Measurements from ENCODE around the gene RNF150. TPM values are rescaled to one million over a fixed set of nuclear protein-coding genes. Genes with fewer than 3 reads are reported as not detected.
"Not testable (repeated sequence)": the region's sequence is repeated elsewhere in the genome, so short reads cannot be mapped to it uniquely, and the experiment has no call there.

The RNF150 gene
- 1.1 and 1.4 TPM in 2 replicates for total RNA-seq (2014; rRNA removed; shearing (Covaris generic))

DNA sequence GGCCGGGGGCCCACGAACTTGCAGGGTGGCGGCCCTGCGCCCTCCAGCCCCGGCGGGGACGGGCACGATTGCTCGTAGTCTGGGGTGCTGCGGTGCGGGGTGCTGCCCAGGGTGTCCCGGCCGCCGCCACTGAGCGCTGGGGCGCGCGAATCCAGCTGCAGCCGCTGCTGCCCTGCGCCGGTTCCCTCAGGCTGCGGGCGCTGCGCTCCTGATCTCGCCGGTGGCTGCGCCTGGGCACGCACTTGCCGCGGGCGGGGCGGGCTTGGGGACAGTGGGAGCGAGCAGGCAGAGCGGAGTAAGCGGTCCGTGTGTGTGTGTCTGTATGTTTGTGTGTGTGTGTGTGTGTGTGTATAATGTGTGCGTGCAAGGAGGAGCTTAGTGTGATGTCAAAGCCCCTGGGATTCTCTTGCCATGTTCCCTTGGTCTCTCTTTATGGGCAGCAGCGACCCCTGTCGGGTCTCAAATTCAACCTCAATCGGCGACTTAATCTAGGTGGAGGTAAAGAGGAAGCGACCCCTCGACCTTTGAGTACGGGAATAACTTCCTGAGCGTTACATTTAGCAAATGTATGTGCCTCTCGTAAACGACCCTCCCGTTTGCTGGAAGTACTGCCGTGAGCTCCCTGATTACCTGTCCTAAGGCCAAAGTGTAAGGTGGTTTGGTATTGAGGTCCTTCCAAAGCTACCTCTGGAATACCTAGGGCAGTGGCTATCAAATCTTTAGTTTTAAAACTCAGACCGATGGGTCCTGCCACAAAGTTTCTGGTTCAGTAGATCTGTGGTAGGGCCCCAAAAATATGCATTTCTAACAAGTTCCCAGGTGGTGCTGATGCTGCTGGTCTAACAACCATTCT is at the start of gene RNF150:
Gene RNF150, minus strand, starts transcription at position 324 of the 853 bp plus-strand sequence.
- peak within 1 kb of the TSS; percentile 79 for H3K4me3 ChIP-seq (ENCODE audit: insufficient read depth, low read depth, low read length)
- peak; percentile 81 for DNase-seq
- no peaks in the 10 kb centered on the region for H3K36me3 ChIP-seq (replicated peaks; ENCODE audit: control insufficient read depth, insufficient read depth, low read length)
- peaks cover 31% of the 10 kb centered on the region for H3K27me3 ChIP-seq (ENCODE audit: control insufficient read depth, insufficient read depth, low read length)

DNA sequence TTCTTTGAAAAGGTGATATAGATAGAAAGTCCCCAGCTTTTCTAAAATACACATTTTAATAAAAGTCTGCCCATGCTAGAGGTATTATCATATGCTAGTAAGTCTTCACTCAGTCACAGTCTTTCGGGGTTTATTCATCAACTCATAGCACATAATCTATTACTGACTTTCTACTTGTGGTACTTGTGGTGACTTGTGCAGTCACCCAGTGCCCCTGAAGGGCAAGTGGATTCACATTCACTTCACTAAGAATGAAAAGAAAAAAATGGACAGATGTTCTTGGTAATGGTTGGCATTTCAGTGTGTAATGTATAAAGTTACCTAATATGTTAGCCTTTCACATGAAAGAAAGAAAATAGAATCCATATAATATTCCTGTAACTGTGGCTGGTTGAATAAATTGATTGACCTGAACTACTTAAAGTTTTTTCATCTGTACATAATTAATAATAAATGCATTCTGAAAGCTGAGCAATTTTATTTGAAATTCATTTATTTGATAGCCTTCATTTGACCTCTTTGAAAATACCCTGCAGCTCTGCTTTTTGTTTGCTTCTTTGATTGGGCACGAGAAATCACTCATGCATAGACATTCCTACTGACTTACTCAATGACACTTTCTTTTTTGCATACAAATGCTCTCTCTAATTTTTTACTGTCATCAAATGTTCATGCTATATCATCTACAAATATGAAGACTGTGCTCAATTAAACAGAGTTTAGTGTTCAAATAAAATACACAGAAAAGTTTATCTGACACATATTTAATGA is 47.9 kb upstream of the RNF150 start:
- H3K4me3 ChIP-seq (ENCODE audit: insufficient read depth, low read depth, low read length): no peak overlapping the region
- H3K27me3 ChIP-seq (ENCODE audit: control insufficient read depth, insufficient read depth, low read length): no peaks in the 10 kb centered on the region
- H3K36me3 ChIP-seq (replicated peaks; ENCODE audit: control insufficient read depth, insufficient read depth, low read length): no peaks in the 10 kb centered on the region
- no peak for DNase-seq

DNA sequence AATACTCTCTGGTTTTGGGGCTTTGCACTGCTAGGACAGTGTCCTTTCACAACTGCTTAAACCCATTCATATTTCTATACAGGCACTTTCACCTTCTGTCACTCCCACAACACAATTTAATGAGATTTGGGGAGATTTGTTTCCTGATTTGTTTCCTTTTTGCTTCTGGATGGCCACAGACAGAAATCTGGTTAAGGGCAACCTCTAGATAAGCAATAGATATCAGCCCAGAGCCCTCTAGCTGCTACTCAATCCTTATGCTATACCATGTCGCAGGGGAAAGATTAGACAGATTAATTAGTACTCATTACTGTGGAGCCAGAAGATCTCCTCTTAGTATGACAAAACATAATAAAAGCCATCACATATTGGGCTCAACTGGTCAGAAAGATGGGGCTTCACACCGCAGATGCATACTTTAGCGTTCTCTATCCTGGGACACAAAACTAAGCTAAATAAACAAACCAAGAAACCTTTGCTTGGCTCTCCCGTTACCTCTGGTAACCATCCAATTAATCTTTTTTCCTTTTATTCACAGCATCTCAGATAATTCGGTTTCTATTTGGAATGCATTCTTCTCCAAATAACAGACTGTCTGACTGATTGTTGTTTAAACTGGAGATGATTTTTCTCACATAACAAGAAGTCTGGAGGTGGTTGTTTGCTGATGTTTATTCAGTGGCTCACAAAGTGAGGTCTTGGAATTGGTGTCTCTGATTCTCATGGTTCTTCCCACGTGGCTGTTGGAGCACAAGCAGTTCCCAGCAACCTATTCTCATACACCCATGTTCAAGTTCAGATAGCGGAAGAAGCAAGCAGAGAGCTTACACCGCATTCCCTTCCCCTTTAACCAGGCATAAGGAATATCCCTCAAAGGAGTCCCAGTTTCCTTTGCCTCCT is 46.5 kb upstream of the RNF150 start:
- no peaks in the 10 kb centered on the region for H3K36me3 ChIP-seq (replicated peaks; ENCODE audit: control insufficient read depth, insufficient read depth, low read length)
- no peaks in the 10 kb centered on the region for H3K27me3 ChIP-seq (ENCODE audit: control insufficient read depth, insufficient read depth, low read length)
- DNase-seq: no peak
- H3K4me3 ChIP-seq (ENCODE audit: insufficient read depth, low read depth, low read length): no peak overlapping the region

DNA sequence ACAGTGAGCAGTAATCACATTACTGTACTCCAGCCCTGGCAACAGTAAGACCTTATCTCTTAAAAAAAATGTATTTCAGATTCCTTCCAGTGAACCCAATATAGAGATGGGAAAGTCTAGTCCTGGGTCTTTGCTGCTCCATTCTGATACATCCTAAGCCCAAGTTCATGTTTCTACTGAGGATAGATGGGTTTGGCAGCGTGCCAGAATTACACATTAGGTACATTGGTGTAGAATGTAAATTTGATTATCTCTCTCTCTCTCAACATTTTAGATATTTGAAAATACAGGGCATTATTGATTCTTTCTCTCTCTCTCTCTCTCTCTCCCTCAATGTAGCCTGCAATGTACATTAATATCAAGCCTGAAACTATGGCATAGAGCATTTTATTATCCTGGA is 43.9 kb upstream of the RNF150 start:
- H3K4me3 ChIP-seq (ENCODE audit: insufficient read depth, low read depth, low read length): no peak overlapping the region
- no peaks in the 10 kb centered on the region for H3K36me3 ChIP-seq (replicated peaks; ENCODE audit: control insufficient read depth, insufficient read depth, low read length)
- no peaks in the 10 kb centered on the region for H3K27me3 ChIP-seq (ENCODE audit: control insufficient read depth, insufficient read depth, low read length)
- DNase-seq: no peak

DNA sequence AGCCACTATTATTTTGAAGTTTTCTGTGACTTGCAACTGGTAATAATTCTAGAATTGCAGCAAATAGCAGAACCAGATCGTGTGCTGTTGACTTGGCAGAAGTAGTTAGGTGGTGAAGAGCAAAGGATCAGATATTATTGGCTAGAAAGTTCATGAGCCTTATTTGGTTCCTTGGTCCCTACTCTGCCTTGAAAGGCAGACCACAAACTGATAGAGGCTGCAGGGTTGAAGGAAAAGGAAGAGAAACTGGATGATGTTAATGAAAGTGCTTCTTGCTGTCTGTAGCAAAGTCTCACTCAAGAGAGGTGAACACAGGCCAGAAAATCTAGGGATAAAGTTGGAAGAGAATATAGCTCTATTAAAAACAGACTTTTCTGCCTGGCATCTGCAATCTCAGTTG is 41.2 kb upstream of the RNF150 start:
- DNase-seq: no peak
- H3K27me3 ChIP-seq (ENCODE audit: control insufficient read depth, insufficient read depth, low read length): no peaks in the 10 kb centered on the region
- no peaks in the 10 kb centered on the region for H3K36me3 ChIP-seq (replicated peaks; ENCODE audit: control insufficient read depth, insufficient read depth, low read length)
- H3K4me3 ChIP-seq (ENCODE audit: insufficient read depth, low read depth, low read length): no peak overlapping the region

DNA sequence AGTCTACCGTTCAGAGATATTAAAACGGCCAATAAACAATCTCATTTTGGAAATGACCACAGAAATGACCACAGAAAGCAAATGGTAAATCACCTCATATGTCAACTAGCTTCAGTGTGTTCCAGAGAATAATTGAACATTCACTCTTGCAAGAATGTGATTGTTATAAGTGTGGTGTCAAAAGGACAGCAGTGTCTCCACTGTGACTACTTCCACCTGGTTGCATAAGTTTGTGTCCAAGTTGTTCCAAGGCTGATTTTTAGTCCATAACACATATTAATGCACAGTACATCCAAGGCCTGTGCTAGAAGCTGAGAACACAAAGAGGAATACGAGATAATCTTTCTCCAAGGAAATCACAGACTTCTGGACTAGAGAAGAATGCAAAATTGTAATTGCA is 37.4 kb upstream of the RNF150 start:
- no peaks in the 10 kb centered on the region for H3K36me3 ChIP-seq (replicated peaks; ENCODE audit: control insufficient read depth, insufficient read depth, low read length)
- no peaks in the 10 kb centered on the region for H3K27me3 ChIP-seq (ENCODE audit: control insufficient read depth, insufficient read depth, low read length)
- no peak for DNase-seq
- no peak overlapping the region for H3K4me3 ChIP-seq (ENCODE audit: insufficient read depth, low read depth, low read length)

DNA sequence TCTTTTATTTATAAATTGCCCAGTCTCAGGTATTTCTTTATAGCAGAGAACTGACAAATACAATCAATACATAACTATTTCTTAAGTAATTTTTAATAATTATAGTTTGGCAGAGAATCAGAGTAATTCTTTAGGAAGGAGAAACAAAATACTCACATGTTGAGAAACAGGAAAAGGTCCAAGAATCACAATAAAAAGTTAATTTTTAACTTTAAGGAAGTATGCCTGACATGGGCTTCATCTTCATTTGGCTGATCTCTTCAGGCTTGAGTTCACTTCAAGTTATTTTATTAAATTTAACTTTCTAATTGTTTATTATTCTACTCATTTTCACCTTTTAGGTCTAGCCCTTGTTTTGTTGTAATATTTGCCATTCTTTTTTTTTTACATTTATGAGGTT is 36.1 kb upstream of the RNF150 start:
- Histone ChIP-seq H3K36me3 (replicated peaks; ENCODE audit: control insufficient read depth, insufficient read depth, low read length) (no peaks in the 10 kb centered on the region), H3K4me3 (ENCODE audit: insufficient read depth, low read depth, low read length) (no peak overlapping the region), H3K27me3 (ENCODE audit: control insufficient read depth, insufficient read depth, low read length) (no peaks in the 10 kb centered on the region)
- no peak for DNase-seq

DNA sequence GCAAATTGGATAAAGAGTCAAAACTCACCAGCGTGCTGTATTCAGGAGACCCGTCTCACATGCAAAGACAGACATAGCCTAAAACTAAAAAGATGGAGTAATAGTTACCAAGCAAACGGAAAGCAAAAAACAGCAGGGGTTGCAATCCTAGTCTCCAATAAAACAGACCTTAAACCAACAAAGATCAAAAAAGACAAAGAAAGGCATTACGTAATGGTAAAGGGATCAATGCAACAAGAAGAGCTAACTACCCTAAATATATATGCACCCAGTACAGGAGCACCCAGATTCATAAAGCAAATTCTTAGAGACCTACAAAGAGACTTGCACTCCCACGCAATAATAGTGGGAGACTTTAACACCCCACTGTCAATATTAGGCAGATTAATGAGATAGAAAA is 31.7 kb upstream of the RNF150 start:
- H3K36me3 ChIP-seq (replicated peaks; ENCODE audit: control insufficient read depth, insufficient read depth, low read length); H3K4me3 ChIP-seq (ENCODE audit: insufficient read depth, low read depth, low read length); DNase-seq; H3K27me3 ChIP-seq (ENCODE audit: control insufficient read depth, insufficient read depth, low read length): not testable (repeated sequence)

DNA sequence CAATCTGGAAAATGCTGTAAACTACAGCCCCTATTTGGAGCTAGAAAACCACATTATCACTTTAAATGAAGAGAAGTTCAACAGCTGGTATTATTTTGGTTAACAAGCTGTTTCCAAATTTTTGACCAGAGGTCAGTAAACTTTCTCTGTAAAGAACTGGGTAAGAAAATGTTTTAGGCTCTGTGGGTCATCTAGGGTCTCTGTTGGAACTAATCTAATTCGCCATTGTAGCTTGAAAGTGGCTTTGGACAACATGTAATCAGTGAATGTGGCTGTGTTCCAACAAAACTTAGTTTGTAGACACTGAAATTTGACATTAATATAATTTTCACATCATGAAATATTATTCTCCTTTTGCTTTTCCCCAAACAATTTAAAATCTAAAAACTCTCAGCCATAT is 25.8 kb upstream of the RNF150 start:
- DNase-seq: no peak
- H3K27me3 ChIP-seq (ENCODE audit: control insufficient read depth, insufficient read depth, low read length): no peaks in the 10 kb centered on the region
- no peak overlapping the region for H3K4me3 ChIP-seq (ENCODE audit: insufficient read depth, low read depth, low read length)
- no peaks in the 10 kb centered on the region for H3K36me3 ChIP-seq (replicated peaks; ENCODE audit: control insufficient read depth, insufficient read depth, low read length)

DNA sequence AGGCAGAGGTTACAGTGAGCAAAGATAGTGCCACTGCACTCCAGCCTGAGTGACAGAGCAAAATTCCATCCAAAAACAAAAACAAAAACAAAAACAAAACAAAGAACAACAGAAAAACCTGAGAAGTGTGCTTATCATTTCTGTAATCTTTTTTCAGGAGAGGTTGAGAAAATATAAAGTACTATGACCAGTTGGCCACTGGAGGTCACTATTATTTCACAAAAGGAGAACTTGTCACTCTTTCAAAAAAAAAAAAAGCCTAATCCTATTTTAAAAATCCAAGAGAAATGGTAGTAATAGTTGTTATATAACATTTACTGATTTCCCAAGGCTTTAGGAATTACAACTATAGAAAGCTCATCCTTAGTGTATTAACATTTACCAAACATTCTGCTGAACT is 24.9 kb upstream of the RNF150 start:
- H3K4me3 ChIP-seq (ENCODE audit: insufficient read depth, low read depth, low read length): no peak overlapping the region
- no peaks in the 10 kb centered on the region for H3K27me3 ChIP-seq (ENCODE audit: control insufficient read depth, insufficient read depth, low read length)
- no peaks in the 10 kb centered on the region for H3K36me3 ChIP-seq (replicated peaks; ENCODE audit: control insufficient read depth, insufficient read depth, low read length)
- no peak for DNase-seq

DNA sequence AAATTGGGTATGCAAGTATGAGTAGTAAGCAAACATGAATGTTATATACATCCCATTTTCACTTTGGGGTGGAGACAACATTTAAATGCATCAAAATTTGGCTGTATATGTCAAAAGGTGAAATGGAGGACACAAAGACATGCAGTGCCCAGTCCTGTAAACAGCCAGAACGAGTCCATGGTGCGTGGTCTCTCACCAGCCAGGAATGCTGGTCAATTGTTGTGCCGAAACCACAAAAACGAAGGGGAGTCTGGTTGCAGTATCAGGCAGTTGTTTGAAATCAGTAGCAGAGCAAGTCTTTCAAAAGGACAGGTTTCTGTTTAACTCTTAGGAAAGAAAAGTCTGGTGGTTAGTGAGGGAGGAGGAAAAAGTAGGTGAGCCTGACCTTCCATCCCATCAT is 22.3 kb upstream of the RNF150 start:
- DNase-seq: no peak
- Histone ChIP-seq H3K27me3 (ENCODE audit: control insufficient read depth, insufficient read depth, low read length) (no peaks in the 10 kb centered on the region), H3K4me3 (ENCODE audit: insufficient read depth, low read depth, low read length) (no peak overlapping the region), H3K36me3 (replicated peaks; ENCODE audit: control insufficient read depth, insufficient read depth, low read length) (no peaks in the 10 kb centered on the region)

DNA sequence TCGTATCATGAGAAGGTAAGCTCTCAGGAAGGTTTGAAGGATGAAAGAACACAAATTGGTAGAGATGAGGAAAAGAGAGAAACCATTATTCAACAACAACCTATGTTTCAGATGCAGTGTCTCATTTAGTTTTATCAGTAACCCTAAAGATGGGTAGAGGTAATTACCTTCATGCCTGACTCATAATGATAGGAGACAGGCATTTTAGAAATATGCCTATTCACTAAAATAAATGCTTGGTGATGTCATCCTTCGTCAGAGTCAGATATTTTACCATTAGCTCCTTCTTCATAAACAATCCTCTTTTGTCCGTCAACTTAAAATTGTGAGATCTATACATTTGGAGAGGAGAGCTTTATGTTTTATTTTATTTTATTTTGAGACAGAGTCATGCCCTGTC is 21.5 kb upstream of the RNF150 start:
- DNase-seq: no peak
- Histone ChIP-seq H3K27me3 (ENCODE audit: control insufficient read depth, insufficient read depth, low read length) (no peaks in the 10 kb centered on the region), H3K4me3 (ENCODE audit: insufficient read depth, low read depth, low read length) (no peak overlapping the region)

DNA sequence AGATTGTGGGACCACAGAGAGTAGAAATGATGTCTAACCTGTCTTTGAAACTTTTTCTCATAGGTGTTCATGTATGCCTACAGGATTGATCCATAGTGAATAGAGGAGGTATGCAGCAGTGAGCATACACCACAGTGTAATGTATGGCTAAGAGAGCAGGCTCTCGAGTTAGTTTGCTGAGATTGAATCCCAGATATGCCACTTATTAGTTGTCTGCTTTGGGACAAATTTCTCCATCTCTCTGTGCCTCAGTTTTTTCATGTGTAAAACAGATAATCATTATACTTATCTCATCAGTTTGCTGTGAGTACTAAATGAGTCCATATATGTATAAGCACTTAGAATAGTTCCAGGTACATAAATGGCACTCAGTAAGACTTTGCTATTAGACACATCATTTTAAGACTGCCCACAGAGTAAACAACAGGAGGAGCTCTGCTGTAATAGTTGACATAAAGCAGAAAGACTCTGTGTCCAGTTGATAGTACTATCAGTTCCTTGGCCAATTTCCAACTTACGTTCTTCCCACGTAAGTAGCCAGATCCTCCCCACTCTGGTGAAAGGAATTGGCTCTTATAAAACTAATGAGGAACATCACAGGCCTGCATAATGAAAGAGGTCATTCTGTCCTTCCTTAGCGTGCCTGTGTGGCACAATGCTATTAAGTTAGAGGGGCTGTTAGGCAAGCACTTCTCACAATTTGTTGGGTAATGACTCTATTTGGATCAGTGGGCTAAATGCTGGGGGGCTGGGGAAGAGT is 20.7 kb upstream of the RNF150 start:
- no peaks in the 10 kb centered on the region for H3K27me3 ChIP-seq (ENCODE audit: control insufficient read depth, insufficient read depth, low read length)
- DNase-seq: no peak
- H3K4me3 ChIP-seq (ENCODE audit: insufficient read depth, low read depth, low read length): no peak overlapping the region
- no peaks in the 10 kb centered on the region for H3K36me3 ChIP-seq (replicated peaks; ENCODE audit: control insufficient read depth, insufficient read depth, low read length)

More for the DNA sequence above, 21.5 kb upstream of the RNF150 start:
- no peaks in the 10 kb centered on the region for H3K36me3 ChIP-seq (replicated peaks; ENCODE audit: control insufficient read depth, insufficient read depth, low read length)

DNA sequence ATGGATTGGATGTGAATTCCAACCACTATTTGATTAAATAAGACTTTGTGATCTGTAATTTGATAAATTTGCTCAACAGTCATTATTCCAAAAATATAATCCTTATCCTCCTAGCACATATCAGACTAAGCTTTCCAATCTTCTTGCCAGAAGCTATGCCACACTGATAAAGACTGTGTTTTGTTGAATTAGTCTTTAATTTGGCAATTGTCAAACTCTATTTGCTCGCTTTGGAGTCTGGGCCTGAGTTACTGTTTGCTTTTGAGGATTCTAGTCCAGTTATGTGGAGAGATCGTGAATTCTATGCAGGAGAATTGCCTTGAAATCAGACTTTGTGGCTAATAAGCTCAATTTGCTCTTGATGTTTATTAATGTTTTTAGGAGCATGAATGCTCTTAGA is 10.9 kb upstream of the RNF150 start:
- H3K4me3 ChIP-seq (ENCODE audit: insufficient read depth, low read depth, low read length): no peak overlapping the region
- H3K36me3 ChIP-seq (replicated peaks; ENCODE audit: control insufficient read depth, insufficient read depth, low read length): no peaks in the 10 kb centered on the region
- DNase-seq: no peak
- H3K27me3 ChIP-seq (ENCODE audit: control insufficient read depth, insufficient read depth, low read length): no peaks in the 10 kb centered on the region

Measured in H7 (cell line).